K562 (cell line): ENCODE data around the gene SVIL. TPM values are rescaled to one million over a fixed set of nuclear protein-coding genes. Genes with fewer than 3 reads are reported as not detected.

Experiments used
- ATAC-seq: fragments of 200-7000 bp; cut with Tn5 transposase; 3 replicates; pipeline ENCODE4 v1.9.1; 2020; ENCODE audit warnings: moderate library complexity
- BruUV-seq: library from RNA; stranded (reverse); fragments of 400-500 nt; replicated peaks from 2 replicates; lab custom pipeline; 2021; lab: Mats Ljungman, UMichigan
- CTCF ChIA-PET: fragments of 300-600 bp; formaldehyde crosslinking; extraction: SDS; loops from one replicate; lab custom pipeline; 2021; ENCODE audit warnings: low intra/inter-chr PET ratio; lab: Yijun Ruan, JAX
- POLR2A ChIA-PET: fragments of 300-600, 350-650 bp; sonication (Branson Sonifier 250); formaldehyde crosslinking; extraction: SDS; loops from one replicate; lab custom pipeline; 2021; ENCODE audit warnings: antibody characterized with exemption, inconsistent platforms; lab: Yijun Ruan, JAX
- DNase-seq, 4 experiments: peaks; one replicate each; pipeline versions ENCODE4 v3.0.0 to v3.0.0-alpha.2; 2011 to 2018; ENCODE audit warnings: low spot score in 3 of 4, mixed read lengths in 3 of 4; ENCODE audit errors: extremely low read depth in 1 of 4
- FAIRE-seq: peaks from 2 replicates; lab custom pipeline; 2011; peaks lifted over from hg19 to GRCh38; lab: Jason Lieb, UNC
- H2AFZ ChIP-seq: 2 replicates; pipeline ENCODE4 v1.6.0; 2011; ENCODE audit warnings: low read depth, low read length, control low read depth, inconsistent platforms
- H3K27ac ChIP-seq: fragments of 200-600 bp; 3 replicates; pipeline ENCODE4 v1.8.0; 2011; ENCODE audit warnings: low read depth, mild to moderate bottlenecking, control low read depth, inconsistent platforms, low read length, moderate library complexity, mixed read lengths; ENCODE audit errors: extremely low read depth
- H3K27me3 ChIP-seq, 2 experiments: fragments of 300-600 bp in 1 of 2; 2 replicates in 1 of 2; 3 replicates in 1 of 2; pipeline versions ENCODE4 v1.6.0 to v1.8.0; 2011; ENCODE audit warnings: inconsistent platforms in 2 of 2, low read length in 2 of 2, mild to moderate bottlenecking in 1 of 2, mixed read lengths in 1 of 2, moderate library complexity in 1 of 2; ENCODE audit not compliant: control insufficient read depth in 2 of 2, insufficient read depth in 2 of 2
- H3K36me3 ChIP-seq: fragments of 300-600 bp; 3 replicates; pipeline ENCODE4 v1.8.0; 2011; ENCODE audit warnings: mild to moderate bottlenecking, low read length, inconsistent platforms; ENCODE audit not compliant: control insufficient read depth, insufficient read depth
- H3K4me1 ChIP-seq, 2 experiments: fragments of 200-600 bp in 1 of 2; replicated peaks in 1 of 2; 2 replicates in 1 of 2; 3 replicates in 1 of 2; pipeline versions ENCODE4 v1.5.1 to v1.8.0; 2011; ENCODE audit warnings: inconsistent platforms in 2 of 2, low read length in 2 of 2, mild to moderate bottlenecking in 1 of 2, mixed read lengths in 1 of 2, moderate library complexity in 1 of 2; ENCODE audit not compliant: control insufficient read depth in 2 of 2, insufficient read depth in 2 of 2
- H3K4me2 ChIP-seq: 2 replicates; pipeline ENCODE4 v1.6.1; 2011; ENCODE audit warnings: low read length, control low read depth, inconsistent platforms, mixed read lengths; ENCODE audit not compliant: insufficient read depth
- H3K4me3 ChIP-seq: fragments of 200-600 bp; sonication (generic), shearing (Covaris generic); 2 replicates; pipeline ENCODE4 v1.5.1; 2016; ENCODE audit warnings: control low read depth, inconsistent platforms
- H3K79me2 ChIP-seq: fragments of 200-600 bp; 3 replicates; pipeline ENCODE4 v1.8.0; 2011; ENCODE audit warnings: low read length, inconsistent platforms; ENCODE audit not compliant: control insufficient read depth, insufficient read depth
- H3K9ac ChIP-seq, 2 experiments: 2 replicates each; pipeline versions ENCODE4 v1.6.0 to v1.6.1; 2011; ENCODE audit warnings: low read depth in 2 of 2, low read length in 2 of 2, control low read depth in 1 of 2, inconsistent platforms in 1 of 2, mild to moderate bottlenecking in 1 of 2, mixed read lengths in 1 of 2; ENCODE audit not compliant: insufficient read depth in 1 of 2
- H3K9me1 ChIP-seq: one replicate; pipeline ENCODE4 v1.6.0; 2011; ENCODE audit warnings: inconsistent platforms, mild to moderate bottlenecking, low read length, moderate library complexity; ENCODE audit not compliant: control insufficient read depth, insufficient read depth
- H3K9me3 ChIP-seq: replicated peaks from 2 replicates; pipeline ENCODE4 v1.5.1; 2011; ENCODE audit warnings: low read depth, low read length, inconsistent platforms; ENCODE audit not compliant: control insufficient read depth, insufficient read depth
- H4K20me1 ChIP-seq: replicated peaks from 2 replicates; pipeline ENCODE4 v1.6.1; 2011; ENCODE audit warnings: low read length, inconsistent platforms, mixed read lengths; ENCODE audit not compliant: control insufficient read depth, insufficient read depth
- BCOR ChIP-seq: fragments of 450-650 bp; IDR thresholded peaks from 2 replicates; pipeline ENCODE4 v1.6.1; 2016
- CEBPB ChIP-seq: fragments of 450-650 bp; IDR thresholded peaks from 2 replicates; pipeline ENCODE4 v1.6.1; 2016; ENCODE audit warnings: missing genetic modification characterization, missing compliant biosample characterization
- CEBPG ChIP-seq, 3 experiments: fragments of 200-800 bp in 1 of 3; sonication (Bioruptor generic) in 1 of 3; sonication (generic) in 1 of 3; formaldehyde crosslinking in 1 of 3; IDR thresholded peaks in 2 of 3; conservative IDR thresholded peaks in 1 of 3; 2 replicates each; pipeline versions ENCODE4 v1.6.1 to v1.8.0; 2016 to 2022; ENCODE audit warnings: missing compliant biosample characterization in 2 of 3, missing genetic modification characterization in 2 of 3, mild to moderate bottlenecking in 1 of 3, missing genetic modification reagents in 1 of 3
- CUX1 ChIP-seq: fragments of 200-800 bp; sonication (Bioruptor generic); IDR thresholded peaks from 2 replicates; pipeline ENCODE4 v1.6.1; 2016; ENCODE audit warnings: missing genetic modification characterization, missing compliant biosample characterization
- DPF2 ChIP-seq: fragments of 450-650 bp; IDR thresholded peaks from 2 replicates; pipeline ENCODE4 v1.6.1; 2016
- SMARCE1 ChIP-seq: fragments of 450-650 bp; IDR thresholded peaks from 2 replicates; pipeline ENCODE4 v1.7.1; 2016; ENCODE audit warnings: mild to moderate bottlenecking
- SMC3 ChIP-seq: conservative IDR thresholded peaks from 2 replicates; pipeline ENCODE4 v1.6.1; 2011; ENCODE audit warnings: low read depth, low read length, improper control_type of control experiment; ENCODE audit not compliant: insufficient read depth
- STAT5B ChIP-seq: fragments of 250-450 bp; sonication (Bioruptor Pico); IDR thresholded peaks from 2 replicates; pipeline ENCODE4 v1.8.0; 2021; ENCODE audit warnings: mild to moderate bottlenecking, inconsistent platforms
- TCF7 ChIP-seq: sonication (generic); IDR thresholded peaks from 2 replicates; pipeline ENCODE4 v1.6.1; 2016; ENCODE audit warnings: antibody characterized with exemption, borderline replicate concordance
- WGBS: fragments of 100-300 bp; shearing (Covaris generic); methylation state at CpG from one replicate; pipeline ENCODE4 v1.1.6; 2016; ENCODE audit warnings: low coverage, mixed read lengths; ENCODE audit not compliant: insufficient coverage; ENCODE audit errors: missing lambda C conversion rate; 5-methylcytosine and 5-hydroxymethylcytosine counted together
- in situ Hi-C: fragments of 300-500 bp; cut with MboI; formaldehyde crosslinking; loops from 4 replicates; pipeline ENCODE4 v1.15.0; 2018; ENCODE audit warnings: inconsistent platforms, mixed read lengths
- intact Hi-C: fragments of 100-400 bp; cut with micrococcal nuclease; formaldehyde crosslinking; loops from 2 replicates; pipeline ENCODE4 v1.14.2; 2022
- polyA plus RNA-seq, 8 experiments: library from polyadenylated mRNA; depleted of rRNA in 4 of 8; stranded (reverse) in 5 of 8; unstranded in 3 of 8; fragments of >200 nt; fragmentation: Nextera tagmentation in 2 of 8; fragmentation: Illumina TruSeq in 1 of 8; extraction: Ambion mirVana in 2 of 8; extraction: Trizol in 1 of 8; gene quantifications; 2 replicates each; pipeline versions ENCODE4 v1.2.1 to v1.2.3, GENCODE V29; 2011 to 2014; ENCODE audit warnings: inconsistent platforms in 1 of 8, missing spikeins in 1 of 8
- total RNA-seq, 7 experiments: library from RNA; depleted of rRNA in 6 of 7; stranded (reverse); fragments of >200 nt in 6 of 7; fragmentation: Illumina TruSeq in 2 of 7; extraction: Trizol in 2 of 7; gene quantifications; 2 replicates each; pipeline versions ENCODE4 v1.2.1 to v1.2.3, GENCODE V29; 2011 to 2021; ENCODE audit warnings: low replicate concordance in 1 of 7

The SVIL gene
- total and polyA plus RNA-seq, 9 of the 15 experiments (the other 6 are each of a cell fraction or from before 2014, with no cell fraction given), result under 0.01 to 0.18 (median 0.05) TPM; not detected in 3

DNA sequence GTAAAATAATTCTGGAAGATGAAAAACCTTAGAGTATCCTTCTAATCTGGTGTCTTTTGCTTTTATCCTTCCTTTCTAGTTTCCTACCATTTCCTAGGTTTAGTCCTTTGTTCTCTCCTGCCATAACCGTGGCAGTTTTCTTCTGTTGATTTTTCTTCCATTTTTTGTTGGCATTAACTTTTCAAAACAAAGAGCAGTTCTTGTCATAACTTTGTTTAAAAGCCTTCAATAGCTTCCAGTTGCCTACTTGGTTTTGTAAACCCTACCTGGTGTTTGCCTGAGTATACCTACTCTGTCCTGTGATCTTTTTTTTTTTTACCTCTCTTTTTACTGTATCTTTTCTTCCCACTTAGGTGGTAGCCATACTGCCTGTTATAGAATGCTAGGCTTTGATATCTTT, 220.3 kb downstream of the SVIL start (continued):
- no peak for TF ChIP-seq SMC3

DNA sequence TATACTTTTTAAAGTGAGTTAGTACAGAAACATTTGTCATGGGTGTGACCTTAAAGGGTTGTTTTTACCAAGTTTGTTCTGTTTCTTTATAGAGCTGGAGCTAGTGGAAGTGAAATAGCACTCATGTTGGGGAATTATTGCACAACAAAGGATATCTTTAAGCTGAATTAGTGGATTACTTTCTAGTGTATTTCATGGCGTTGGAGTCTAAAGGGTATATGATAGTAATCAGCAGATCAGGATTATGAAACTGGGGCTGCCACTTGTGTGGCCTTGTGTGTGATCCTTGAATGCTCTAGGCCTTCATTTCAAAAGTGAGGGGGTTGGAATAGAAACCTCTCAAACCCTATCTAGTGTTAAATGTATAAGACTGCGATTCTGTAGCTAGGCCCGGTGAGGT, 222.3 kb downstream of the SVIL start:
- ATAC-seq (no peak), DNase-seq (peak in 1 of 4 experiments; percentile 16), FAIRE-seq (no peak)
- Histone ChIP-seq H3K4me1 (peaks cover 15 to 18% of the 10 kb centered on the region in 2 experiments; a peak in 4 of 5 replicates), H3K9me3 (no peaks in the 10 kb centered on the region; the same call in 1 of the 2 replicates), H3K79me2 (peaks cover 58% of the 10 kb centered on the region), H3K9me1 (no peaks in the 10 kb centered on the region), H4K20me1 (no peaks in the 10 kb centered on the region), H3K36me3 (peaks cover 15% of the 10 kb centered on the region; the same call in 2 of the 3 replicates), H3K4me3 (no peak overlapping the region), H2AFZ (no peak overlapping the region), H3K9ac (no peak overlapping the region), H3K27me3 (no peaks in the 10 kb centered on the region), H3K4me2 (peak overlapping the region; percentile 22; the same call in 1 of the 2 replicates), H3K27ac (peak overlapping the region; percentile 4; the same call in 2 of the 3 replicates)
- TF ChIP-seq DPF2 (0 out of 2 replicates have a peak, but pooled peaks have one; percentile 11), CUX1 (CRISPR knock-in tag) (no peak), BCOR (no peak), TCF7 (no peak), SMARCE1 (no peak), CEBPG (CRISPR knock-in tag; IDR thresholded peaks at IDR 0.05) (no peak), CEBPG (tag; conservative IDR thresholded peaks at IDR 0.05 in 1 of 2, IDR thresholded peaks at IDR 0.05 in 1 of 2) (peak; percentile 75 to 90), STAT5B (CRISPR knock-in tag) (no peak), CEBPB (tag) (peak; percentile 95)
- no TSS peak for BruUV-seq
- CTCF ChIA-PET, result no interaction called here
- in situ Hi-C loops (no loop called here), intact Hi-C loops (no loop called here)
- POLR2A ChIA-PET, result interaction anchor here (0.9 kb wide), 1 partner anchor 10 kb away, joined by 3 read pairs; no protein-coding TSS in a partner anchor
- 17% methylated on average over 3 of the region's 3 CpGs for WGBS
